ENCODE data around the gene SNRNP35.

SNRNP35 gene

GRCh38 chr12:123499332-123499731 is 41.4 kb downstream of the SNRNP35 start:
- H3K4me3 ChIP-seq (ENCODE audit: low read depth in 1 of 2, low read length in 2 of 2) = no peak overlapping the region
- 0 out of 2 replicates have a peak, but pooled peaks cover 2% of the 10 kb centered on the region for H3K36me3 ChIP-seq (ENCODE audit: insufficient read depth, low read length)
- H3K4me1 ChIP-seq (ENCODE audit: insufficient read depth, low read length) = no peaks in the 10 kb centered on the region
- no peak for TF ChIP-seq EZH2 (IDR thresholded peaks at IDR 0.05; ENCODE audit: borderline replicate concordance, low read depth, low read length, severe bottlenecking)
- TF ChIP-seq, protein P1, sequence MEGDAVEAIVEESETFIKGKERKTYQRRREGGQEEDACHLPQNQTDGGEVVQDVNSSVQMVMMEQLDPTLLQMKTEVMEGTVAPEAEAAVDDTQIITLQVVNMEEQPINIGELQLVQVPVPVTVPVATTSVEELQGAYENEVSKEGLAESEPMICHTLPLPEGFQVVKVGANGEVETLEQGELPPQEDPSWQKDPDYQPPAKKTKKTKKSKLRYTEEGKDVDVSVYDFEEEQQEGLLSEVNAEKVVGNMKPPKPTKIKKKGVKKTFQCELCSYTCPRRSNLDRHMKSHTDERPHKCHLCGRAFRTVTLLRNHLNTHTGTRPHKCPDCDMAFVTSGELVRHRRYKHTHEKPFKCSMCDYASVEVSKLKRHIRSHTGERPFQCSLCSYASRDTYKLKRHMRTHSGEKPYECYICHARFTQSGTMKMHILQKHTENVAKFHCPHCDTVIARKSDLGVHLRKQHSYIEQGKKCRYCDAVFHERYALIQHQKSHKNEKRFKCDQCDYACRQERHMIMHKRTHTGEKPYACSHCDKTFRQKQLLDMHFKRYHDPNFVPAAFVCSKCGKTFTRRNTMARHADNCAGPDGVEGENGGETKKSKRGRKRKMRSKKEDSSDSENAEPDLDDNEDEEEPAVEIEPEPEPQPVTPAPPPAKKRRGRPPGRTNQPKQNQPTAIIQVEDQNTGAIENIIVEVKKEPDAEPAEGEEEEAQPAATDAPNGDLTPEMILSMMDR (IDR thresholded peaks at IDR 0.05; ENCODE audit: borderline replicate concordance, extremely low read depth, low read length, poor library complexity, severe bottlenecking) = no peak
- no peaks in the 10 kb centered on the region for H3K27me3 ChIP-seq (ENCODE audit: insufficient read depth, low read length, poor library complexity)
- no peak overlapping the region for H3K9ac ChIP-seq (ENCODE audit: low read depth, low read length)
- ATAC-seq (ENCODE audit: insufficient read depth, low read depth) (no peak), DNase-seq (no peak)
- H2AFZ ChIP-seq (ENCODE audit: low read depth, low read length) = no peak overlapping the region
- H3K79me2 ChIP-seq (ENCODE audit: insufficient read depth, low read length) = no peaks in the 10 kb centered on the region
- H3K4me2 ChIP-seq (ENCODE audit: insufficient read depth, low read length) = no peak overlapping the region
- H4K20me1 ChIP-seq (ENCODE audit: insufficient read depth, low read length) = no peaks in the 10 kb centered on the region
- H3K27ac ChIP-seq (ENCODE audit: low read length) = no peak overlapping the region
- H3K9me3 ChIP-seq (ENCODE audit: insufficient read depth, low read length, severe bottlenecking) = no peaks in the 10 kb centered on the region

GRCh38 chr12:123502163-123502704 is 44.3 kb downstream of the SNRNP35 start:
- Histone ChIP-seq H4K20me1 (ENCODE audit: insufficient read depth, low read length) (no peaks in the 10 kb centered on the region), H3K4me1 (ENCODE audit: insufficient read depth, low read length) (no peaks in the 10 kb centered on the region), H3K27ac (ENCODE audit: low read length) (no peak overlapping the region), H2AFZ (ENCODE audit: low read depth, low read length) (no peak overlapping the region), H3K4me3 (ENCODE audit: low read depth in 1 of 2, low read length in 2 of 2) (no peak overlapping the region), H3K27me3 (ENCODE audit: insufficient read depth, low read length, poor library complexity) (no peaks in the 10 kb centered on the region), H3K4me2 (ENCODE audit: insufficient read depth, low read length) (no peak overlapping the region), H3K9ac (ENCODE audit: low read depth, low read length) (no peak overlapping the region), H3K79me2 (ENCODE audit: insufficient read depth, low read length) (no peaks in the 10 kb centered on the region), H3K36me3 (ENCODE audit: insufficient read depth, low read length) (no peaks in the 10 kb centered on the region), H3K9me3 (ENCODE audit: insufficient read depth, low read length, severe bottlenecking) (no peaks in the 10 kb centered on the region)
- ATAC-seq (ENCODE audit: insufficient read depth, low read depth) (0 out of 3 replicates have a peak, but pooled peaks have one; percentile 22), DNase-seq (no peak)
- TF ChIP-seq EZH2 (IDR thresholded peaks at IDR 0.05; ENCODE audit: borderline replicate concordance, low read depth, low read length, severe bottlenecking) = no peak
- TF ChIP-seq, protein P1 (IDR thresholded peaks at IDR 0.05; ENCODE audit: borderline replicate concordance, extremely low read depth, low read length, poor library complexity, severe bottlenecking) = no peak

DNA sequence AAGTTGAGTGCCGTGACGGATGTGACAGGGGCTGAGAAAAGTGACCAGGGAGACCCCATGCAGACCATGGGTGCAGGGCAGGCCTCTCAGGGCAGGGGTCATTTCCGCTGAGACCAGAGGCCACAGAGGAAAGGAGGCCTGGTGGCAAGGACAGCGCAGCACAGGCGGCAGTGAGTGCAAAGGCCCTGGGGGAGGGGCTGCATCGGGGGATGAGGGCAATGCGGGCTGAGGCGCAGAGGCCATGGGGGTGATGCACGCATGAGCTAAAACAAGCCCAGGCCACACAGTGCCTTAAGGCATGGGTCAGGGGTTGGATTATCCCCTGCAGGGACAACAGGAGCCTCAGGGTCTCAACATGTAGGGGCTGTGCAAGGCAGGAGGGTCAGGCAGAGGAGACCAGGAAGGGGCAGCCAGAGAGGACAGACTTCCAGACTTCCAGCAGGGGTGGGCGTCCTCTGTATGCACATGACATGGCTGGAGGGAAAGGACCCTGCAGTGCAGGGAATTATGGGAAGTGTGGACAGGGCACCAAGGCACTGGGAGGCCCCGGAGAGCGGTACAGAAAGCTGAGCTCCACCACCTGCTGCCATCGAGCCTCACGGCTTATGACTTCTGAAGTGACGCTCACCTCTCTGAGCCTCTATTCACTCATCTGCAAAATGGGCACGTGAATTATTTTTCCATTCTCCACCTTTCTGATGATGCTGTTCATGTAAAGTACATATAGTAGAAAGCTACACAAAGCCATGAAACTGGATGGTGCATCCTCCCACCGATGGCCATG is 48.3 kb downstream of the SNRNP35 start:
- no peaks in the 10 kb centered on the region for H3K79me2 ChIP-seq (ENCODE audit: insufficient read depth, low read length)
- no peak overlapping the region for H3K9ac ChIP-seq (ENCODE audit: low read depth, low read length)
- ATAC-seq (ENCODE audit: insufficient read depth, low read depth) (no peak), DNase-seq (no peak)
- H3K4me2 ChIP-seq (ENCODE audit: insufficient read depth, low read length) = no peak overlapping the region
- no peaks in the 10 kb centered on the region for H3K27me3 ChIP-seq (ENCODE audit: insufficient read depth, low read length, poor library complexity)
- no peaks in the 10 kb centered on the region for H4K20me1 ChIP-seq (ENCODE audit: insufficient read depth, low read length)
- no peaks in the 10 kb centered on the region for H3K9me3 ChIP-seq (ENCODE audit: insufficient read depth, low read length, severe bottlenecking)
- H3K27ac ChIP-seq (ENCODE audit: low read length) = no peak overlapping the region
- H3K36me3 ChIP-seq (ENCODE audit: insufficient read depth, low read length) = peaks cover 6% of the 10 kb centered on the region
- no peak for TF ChIP-seq EZH2 (IDR thresholded peaks at IDR 0.05; ENCODE audit: borderline replicate concordance, low read depth, low read length, severe bottlenecking)
- TF ChIP-seq, protein P1 (IDR thresholded peaks at IDR 0.05; ENCODE audit: borderline replicate concordance, extremely low read depth, low read length, poor library complexity, severe bottlenecking) = no peak
- H2AFZ ChIP-seq (ENCODE audit: low read depth, low read length) = no peak overlapping the region
- no peak overlapping the region for H3K4me3 ChIP-seq (ENCODE audit: low read depth in 1 of 2, low read length in 2 of 2)
- H3K4me1 ChIP-seq (ENCODE audit: insufficient read depth, low read length) = no peaks in the 10 kb centered on the region

All from DND-41 (cell line).